Progenitor cell of endocrine pancreas (in vitro differentiated cells): ENCODE results near the gene CDC37. TPM values are rescaled to one million over a fixed set of nuclear protein-coding genes. Genes with fewer than 3 reads are reported as not detected.
"Not testable (repeated sequence)": the region's sequence is repeated elsewhere in the genome, so short reads cannot be mapped to it uniquely, and the experiment has no call there.

Experiments
- DNase-seq: peaks from one replicate; pipeline ENCODE4 v3.0.0; 2021; ENCODE audit warnings: low spot score; ENCODE audit not compliant: unreplicated experiment
- H3K27ac Mint-ChIP-seq: 2 replicates; pipeline ENCODE4 v1.8.0; 2021; ENCODE audit warnings: mild to moderate bottlenecking, moderate library complexity, mixed read lengths
- H3K27me3 Mint-ChIP-seq: 2 replicates; pipeline ENCODE4 v1.8.0; 2021; ENCODE audit warnings: mixed read lengths
- H3K36me3 Mint-ChIP-seq: 2 replicates; pipeline ENCODE4 v1.8.0; 2022; ENCODE audit warnings: mixed read lengths; ENCODE audit not compliant: insufficient read depth
- H3K4me1 Mint-ChIP-seq: 2 replicates; pipeline ENCODE4 v1.8.0; 2021; ENCODE audit warnings: low read depth, mixed read lengths
- H3K4me3 Mint-ChIP-seq: 2 replicates; pipeline ENCODE4 v1.8.0; 2021; ENCODE audit warnings: low read depth, mild to moderate bottlenecking, moderate library complexity, mixed read lengths
- H3K9me3 Mint-ChIP-seq: 2 replicates; pipeline ENCODE4 v1.8.0; 2021; ENCODE audit warnings: low read depth, mixed read lengths
- total RNA-seq: library from RNA; stranded (reverse); gene quantifications from 2 replicates; pipeline ENCODE4 v1.2.1, GENCODE V29; 2021
- TF ChIP-seq, protein P1 (sequence below): fragments of 200-600 bp; sonication (generic); IDR thresholded peaks from one replicate; pipeline ENCODE4 v1.5.0; 2021; ENCODE audit warnings: antibody characterized with exemption, mild to moderate bottlenecking; ENCODE audit not compliant: unreplicated experiment

Gene CDC37
- total RNA-seq, 1 donor from 2014 or later = 149 TPM

GRCh38 chr19:10379880-10380312 is 23.4 kb downstream of the CDC37 start:
- DNase-seq = no peak
- Mint-ChIP-seq H3K27me3 (no peaks in the 10 kb centered on the region), H3K27ac (peak overlapping the region; percentile 98), H3K36me3 (peaks cover 7% of the 10 kb centered on the region), H3K9me3 (no peaks in the 10 kb centered on the region), H3K4me1 (peaks cover 7% of the 10 kb centered on the region), H3K4me3 (peak overlapping the region; percentile 91)
- TF ChIP-seq, protein P1, sequence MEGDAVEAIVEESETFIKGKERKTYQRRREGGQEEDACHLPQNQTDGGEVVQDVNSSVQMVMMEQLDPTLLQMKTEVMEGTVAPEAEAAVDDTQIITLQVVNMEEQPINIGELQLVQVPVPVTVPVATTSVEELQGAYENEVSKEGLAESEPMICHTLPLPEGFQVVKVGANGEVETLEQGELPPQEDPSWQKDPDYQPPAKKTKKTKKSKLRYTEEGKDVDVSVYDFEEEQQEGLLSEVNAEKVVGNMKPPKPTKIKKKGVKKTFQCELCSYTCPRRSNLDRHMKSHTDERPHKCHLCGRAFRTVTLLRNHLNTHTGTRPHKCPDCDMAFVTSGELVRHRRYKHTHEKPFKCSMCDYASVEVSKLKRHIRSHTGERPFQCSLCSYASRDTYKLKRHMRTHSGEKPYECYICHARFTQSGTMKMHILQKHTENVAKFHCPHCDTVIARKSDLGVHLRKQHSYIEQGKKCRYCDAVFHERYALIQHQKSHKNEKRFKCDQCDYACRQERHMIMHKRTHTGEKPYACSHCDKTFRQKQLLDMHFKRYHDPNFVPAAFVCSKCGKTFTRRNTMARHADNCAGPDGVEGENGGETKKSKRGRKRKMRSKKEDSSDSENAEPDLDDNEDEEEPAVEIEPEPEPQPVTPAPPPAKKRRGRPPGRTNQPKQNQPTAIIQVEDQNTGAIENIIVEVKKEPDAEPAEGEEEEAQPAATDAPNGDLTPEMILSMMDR = no peak

- H3K9me3 Mint-ChIP-seq = no peaks in the 10 kb centered on the region
- H3K4me3 Mint-ChIP-seq = no peak overlapping the region
- no peak overlapping the region for H3K27ac Mint-ChIP-seq
- DNase-seq = no peak
- H3K4me1 Mint-ChIP-seq = peaks cover 7% of the 10 kb centered on the region
- TF ChIP-seq, protein P1 = no peak
- peaks cover 9% of the 10 kb centered on the region for H3K36me3 Mint-ChIP-seq
- H3K27me3 Mint-ChIP-seq = no peaks in the 10 kb centered on the region
These were observed 25.2 kb downstream of the CDC37 start for GRCh38 chr19:10378124-10378523.

DNA sequence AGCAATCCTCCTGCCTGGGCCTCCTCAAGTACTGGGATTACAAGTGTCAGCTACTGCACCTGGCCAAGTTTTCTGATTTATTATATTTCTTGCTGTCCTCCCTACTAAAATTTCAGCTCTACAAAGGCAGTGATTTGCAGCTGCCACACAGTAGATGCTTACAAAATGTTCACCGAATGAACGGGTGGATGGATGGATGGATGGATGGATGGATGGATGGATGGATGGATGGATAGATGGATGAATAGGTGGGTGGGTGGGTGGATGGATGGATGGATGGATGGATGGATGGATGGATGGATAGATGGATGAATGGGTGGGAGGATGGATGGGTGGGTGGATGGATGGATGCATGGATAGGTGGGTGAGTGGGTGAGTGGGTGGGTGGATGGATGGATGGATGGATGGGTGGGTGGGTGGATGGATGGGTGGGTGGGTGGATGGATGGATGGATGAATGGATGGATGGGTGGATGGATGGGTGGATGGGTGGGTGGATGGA is 26.2 kb downstream of the CDC37 start:
- not testable (repeated sequence) for H3K4me3 Mint-ChIP-seq, DNase-seq, H3K27ac Mint-ChIP-seq, H3K9me3 Mint-ChIP-seq, H3K4me1 Mint-ChIP-seq, H3K27me3 Mint-ChIP-seq, H3K36me3 Mint-ChIP-seq

- Mint-ChIP-seq H3K36me3 (peaks cover 9% of the 10 kb centered on the region), H3K9me3 (no peaks in the 10 kb centered on the region), H3K27ac (no peak overlapping the region), H3K4me1 (peaks cover 3% of the 10 kb centered on the region), H3K27me3 (no peaks in the 10 kb centered on the region), H3K4me3 (no peak overlapping the region)
- TF ChIP-seq, protein P1 = no peak
- DNase-seq = no peak
These were observed 28.4 kb downstream of the CDC37 start for GRCh38 chr19:10374931-10375330.

- Mint-ChIP-seq H3K9me3 (no peaks in the 10 kb centered on the region), H3K27me3 (no peaks in the 10 kb centered on the region), H3K27ac (no peak overlapping the region), H3K4me3 (no peak overlapping the region), H3K36me3 (peaks cover 14% of the 10 kb centered on the region), H3K4me1 (no peaks in the 10 kb centered on the region)
- TF ChIP-seq, protein P1 = no peak
- no peak for DNase-seq
These were observed 30.7 kb downstream of the CDC37 start for GRCh38 chr19:10372690-10373089.

GRCh38 chr19:10368101-10368803 is 35.1 kb downstream of the CDC37 start:
- Mint-ChIP-seq H3K36me3 (peaks cover 14% of the 10 kb centered on the region), H3K4me1 (no peaks in the 10 kb centered on the region), H3K9me3 (no peaks in the 10 kb centered on the region), H3K27me3 (no peaks in the 10 kb centered on the region), H3K4me3 (no peak overlapping the region), H3K27ac (no peak overlapping the region)
- no peak for DNase-seq
- TF ChIP-seq, protein P1 = no peak

- H3K4me3 Mint-ChIP-seq, H3K27ac Mint-ChIP-seq, H3K27me3 Mint-ChIP-seq, DNase-seq, H3K9me3 Mint-ChIP-seq, H3K4me1 Mint-ChIP-seq: not testable (repeated sequence)
- peaks cover 14% of the 10 kb centered on the region for H3K36me3 Mint-ChIP-seq
These were observed 36.3 kb downstream of the CDC37 start for GRCh38 chr19:10366950-10367512.
